ENCODE data around the gene NOS1AP. TPM values are rescaled to one million over a fixed set of nuclear protein-coding genes. Genes with fewer than 3 reads are reported as not detected.
A peak's percentile ranks its signal among the peaks of the same experiment; 100 is the strongest.

Gene NOS1AP
- total RNA-seq, 4 donors from 2014 or later = 1.9 to 5.4 (median 3.1) TPM

DNA sequence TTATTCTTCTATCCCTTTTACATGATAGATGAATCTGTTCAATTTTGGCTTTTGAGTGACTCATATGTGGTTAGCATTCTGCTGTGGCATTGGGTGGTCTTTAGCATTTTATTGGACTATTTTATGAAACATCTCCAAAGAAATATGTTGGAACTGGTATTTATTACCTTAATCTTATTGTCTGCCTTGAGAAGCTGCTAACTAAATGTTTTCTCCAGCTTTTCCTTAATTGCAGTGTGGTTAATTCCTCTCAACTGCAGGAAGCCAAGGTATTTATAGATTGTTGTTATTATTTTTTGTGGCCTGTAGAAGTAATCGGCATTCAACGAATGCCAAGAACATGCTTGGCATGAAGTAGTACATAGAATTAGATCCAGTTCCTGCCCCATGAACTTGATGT lies 64.1 kb downstream of the NOS1AP start:
- ATAC-seq (ENCODE audit: low FRiP score) (no peak), DNase-seq (ENCODE audit: low spot score) (no peak)
- TF ChIP-seq, protein P1, sequence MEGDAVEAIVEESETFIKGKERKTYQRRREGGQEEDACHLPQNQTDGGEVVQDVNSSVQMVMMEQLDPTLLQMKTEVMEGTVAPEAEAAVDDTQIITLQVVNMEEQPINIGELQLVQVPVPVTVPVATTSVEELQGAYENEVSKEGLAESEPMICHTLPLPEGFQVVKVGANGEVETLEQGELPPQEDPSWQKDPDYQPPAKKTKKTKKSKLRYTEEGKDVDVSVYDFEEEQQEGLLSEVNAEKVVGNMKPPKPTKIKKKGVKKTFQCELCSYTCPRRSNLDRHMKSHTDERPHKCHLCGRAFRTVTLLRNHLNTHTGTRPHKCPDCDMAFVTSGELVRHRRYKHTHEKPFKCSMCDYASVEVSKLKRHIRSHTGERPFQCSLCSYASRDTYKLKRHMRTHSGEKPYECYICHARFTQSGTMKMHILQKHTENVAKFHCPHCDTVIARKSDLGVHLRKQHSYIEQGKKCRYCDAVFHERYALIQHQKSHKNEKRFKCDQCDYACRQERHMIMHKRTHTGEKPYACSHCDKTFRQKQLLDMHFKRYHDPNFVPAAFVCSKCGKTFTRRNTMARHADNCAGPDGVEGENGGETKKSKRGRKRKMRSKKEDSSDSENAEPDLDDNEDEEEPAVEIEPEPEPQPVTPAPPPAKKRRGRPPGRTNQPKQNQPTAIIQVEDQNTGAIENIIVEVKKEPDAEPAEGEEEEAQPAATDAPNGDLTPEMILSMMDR (IDR thresholded peaks at IDR 0.05) = no peak

DNA sequence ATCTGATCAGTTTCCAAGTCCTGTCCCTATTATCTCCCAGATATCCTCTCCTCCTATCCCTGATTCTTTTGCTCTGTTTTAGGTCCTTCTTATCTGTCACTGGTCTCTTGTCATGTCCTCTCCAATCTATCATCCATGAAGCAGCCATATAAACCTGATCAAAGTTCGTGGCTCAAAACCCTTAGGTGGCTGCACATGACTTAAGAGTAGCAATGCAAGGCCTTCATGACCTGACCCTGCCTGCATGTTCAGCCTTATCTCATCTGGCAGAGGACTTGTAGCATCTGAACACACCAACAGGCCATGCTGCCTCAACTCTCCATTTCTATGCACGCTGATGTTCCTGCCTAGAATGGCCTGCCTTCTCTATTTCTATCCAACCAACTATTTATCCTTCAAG lies 65.2 kb downstream of the NOS1AP start:
- TF ChIP-seq, protein P1 (IDR thresholded peaks at IDR 0.05) = no peak
- ATAC-seq (ENCODE audit: low FRiP score) = no peak
- no peak for DNase-seq (ENCODE audit: low spot score)

DNA sequence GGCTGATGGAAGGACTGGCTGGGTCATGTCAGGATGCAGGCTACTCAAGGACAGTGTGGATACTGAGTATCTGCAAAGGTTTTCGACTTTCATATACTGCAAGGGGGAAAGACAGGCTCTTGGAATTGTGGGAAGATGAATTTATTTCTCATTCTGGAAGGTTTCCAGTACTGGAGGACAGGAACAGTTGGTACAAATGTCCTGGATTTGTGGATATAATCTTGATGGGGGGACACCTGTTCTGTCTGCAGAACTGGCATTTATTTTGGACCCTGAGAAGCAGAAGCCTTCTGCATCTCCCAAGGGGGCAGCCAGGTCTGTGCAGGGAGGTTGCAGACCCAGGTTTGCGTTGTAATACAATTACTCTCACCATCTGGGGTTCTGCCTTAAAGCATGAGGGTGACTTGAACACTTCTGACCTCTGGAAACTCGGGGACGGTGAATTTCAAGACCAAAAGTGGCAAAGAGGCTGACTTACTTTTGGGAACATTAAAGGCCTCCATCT lies 65.8 kb downstream of the NOS1AP start:
- DNase-seq (ENCODE audit: low spot score) = no peak
- TF ChIP-seq, protein P1 (IDR thresholded peaks at IDR 0.05) = no peak
- ATAC-seq (ENCODE audit: low FRiP score) = no peak

DNA sequence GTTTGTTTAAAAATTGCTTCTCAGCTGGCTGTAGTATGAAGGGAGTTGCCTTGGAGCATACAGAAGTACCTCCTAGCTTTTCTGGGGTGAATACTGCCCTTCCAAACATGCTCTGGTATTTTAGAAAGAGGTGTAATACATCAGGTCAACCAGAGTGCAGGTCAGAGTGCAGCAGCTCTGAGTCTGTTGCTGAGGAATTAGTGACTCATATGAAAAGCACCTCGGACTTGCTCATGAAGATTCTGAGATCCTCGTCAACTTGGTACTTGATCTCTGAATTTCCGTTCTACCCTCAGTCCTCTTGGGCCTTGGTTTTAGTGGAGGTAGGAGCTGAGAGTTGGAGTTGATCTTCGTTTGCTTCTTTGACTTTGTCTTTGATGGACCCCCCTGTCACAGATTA lies 67.3 kb downstream of the NOS1AP start:
- TF ChIP-seq, protein P1 (IDR thresholded peaks at IDR 0.05) = no peak
- peak; percentile 89 for ATAC-seq (ENCODE audit: low FRiP score)

DNA sequence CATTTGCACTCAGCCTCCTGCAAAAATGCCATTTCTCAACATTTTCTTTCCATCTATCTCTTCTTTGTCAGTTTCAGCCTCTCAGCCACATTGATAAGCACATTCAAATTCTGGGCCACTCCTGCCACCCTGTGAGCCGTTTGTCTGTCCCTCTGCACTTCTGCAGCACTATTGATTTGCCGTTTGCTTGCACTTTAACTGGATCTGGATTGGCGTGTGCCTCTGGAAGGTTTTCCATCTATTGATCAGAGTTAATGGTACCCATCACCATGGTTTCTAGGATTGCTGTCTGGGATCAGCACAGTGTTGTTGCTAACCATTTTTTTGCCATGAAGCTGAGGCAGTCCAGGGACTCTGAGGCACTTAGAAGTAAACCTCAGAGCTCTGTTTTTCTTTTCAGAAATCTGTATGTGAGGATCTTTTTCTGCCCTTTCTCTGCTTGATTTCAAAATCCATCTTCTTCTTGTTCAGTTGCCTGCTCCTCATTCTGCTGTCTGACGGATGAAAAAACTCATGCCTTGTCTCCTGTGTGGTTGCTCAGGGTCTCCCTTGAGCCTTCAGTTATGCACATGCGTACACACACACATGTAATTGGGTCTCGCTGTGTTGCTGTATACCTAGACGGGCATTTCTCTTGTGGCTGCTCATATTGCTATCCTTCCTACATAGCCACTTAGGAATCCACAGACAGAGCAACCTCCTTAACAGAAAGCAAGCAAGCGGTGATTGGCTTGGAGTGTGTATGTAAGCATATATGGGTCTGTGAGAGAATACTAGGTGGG lies 67.9 kb downstream of the NOS1AP start:
- ATAC-seq (ENCODE audit: low FRiP score) (peak; percentile 10), DNase-seq (ENCODE audit: low spot score) (no peak)
- TF ChIP-seq, protein P1 (IDR thresholded peaks at IDR 0.05) = no peak

More for the DNA sequence above, 67.3 kb downstream of the NOS1AP start:
- DNase-seq (ENCODE audit: low spot score) = no peak

DNA sequence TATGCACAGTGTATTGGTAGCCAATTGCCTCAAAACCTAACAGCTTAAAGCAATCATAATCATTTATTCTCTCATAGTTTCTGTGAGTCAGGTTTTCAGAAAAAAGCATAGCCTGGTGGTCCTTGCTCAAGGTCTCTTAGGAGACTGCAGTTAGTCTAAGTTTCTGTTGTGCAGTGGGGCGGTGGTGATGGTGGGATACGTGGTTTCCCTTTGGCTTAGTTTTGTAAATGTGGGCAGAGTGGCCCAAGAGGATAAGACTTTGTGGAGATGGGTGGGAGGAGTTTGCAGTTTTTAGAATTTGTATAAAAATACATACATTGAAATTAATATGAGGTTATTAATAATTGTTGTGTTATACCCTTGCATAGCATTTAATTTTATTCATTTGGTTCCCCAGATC lies 68.6 kb downstream of the NOS1AP start:
- DNase-seq (ENCODE audit: low spot score) = no peak
- no peak for ATAC-seq (ENCODE audit: low FRiP score)
- TF ChIP-seq, protein P1 (IDR thresholded peaks at IDR 0.05) = no peak
